ENCODE results near the gene CSH1.

- TF ChIP-seq GATA3 (IDR thresholded peaks at IDR 0.05; ENCODE audit: low read depth, low read length): no peak
- no peak for TF ChIP-seq GATA2 (IDR thresholded peaks at IDR 0.05; ENCODE audit: low read depth, low read length)
These were observed 21.9 kb upstream of the CSH1 start for GRCh38 chr17:63918305-63918704.
